Measurements from ENCODE around the gene ST14.
"Not testable (repeated sequence)": the region's sequence is repeated elsewhere in the genome, so short reads cannot be mapped to it uniquely, and the experiment has no call there.

DNA sequence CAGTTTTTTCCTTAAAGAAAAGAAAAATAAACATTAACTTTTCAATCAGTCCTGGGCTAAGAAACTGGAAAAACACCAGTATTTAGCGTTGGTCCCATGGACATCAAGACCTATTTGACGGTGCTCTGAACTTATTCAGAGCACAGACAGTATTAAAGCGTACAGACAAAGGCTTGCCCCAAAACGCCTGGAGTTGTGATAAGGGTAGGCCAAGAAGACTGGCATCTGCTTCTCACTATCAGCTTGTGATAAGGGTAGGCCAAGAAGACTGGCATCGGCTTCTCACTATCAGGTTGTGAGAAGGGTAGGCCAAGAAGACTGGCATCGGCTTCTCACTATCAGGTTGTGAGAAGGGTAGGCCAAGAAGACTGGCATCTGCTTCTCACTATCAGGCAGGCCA, 85.8 kb downstream of the ST14 start:
- not testable (repeated sequence) for TF ChIP-seq SP1 (IDR thresholded peaks at IDR 0.05); BHLHE40 (IDR thresholded peaks at IDR 0.05; ENCODE audit: borderline replicate concordance); HDGF (IDR thresholded peaks at IDR 0.05; ENCODE audit: borderline replicate concordance); L3MBTL2 (conservative IDR thresholded peaks at IDR 0.05)
- TF ChIP-seq, protein P1, sequence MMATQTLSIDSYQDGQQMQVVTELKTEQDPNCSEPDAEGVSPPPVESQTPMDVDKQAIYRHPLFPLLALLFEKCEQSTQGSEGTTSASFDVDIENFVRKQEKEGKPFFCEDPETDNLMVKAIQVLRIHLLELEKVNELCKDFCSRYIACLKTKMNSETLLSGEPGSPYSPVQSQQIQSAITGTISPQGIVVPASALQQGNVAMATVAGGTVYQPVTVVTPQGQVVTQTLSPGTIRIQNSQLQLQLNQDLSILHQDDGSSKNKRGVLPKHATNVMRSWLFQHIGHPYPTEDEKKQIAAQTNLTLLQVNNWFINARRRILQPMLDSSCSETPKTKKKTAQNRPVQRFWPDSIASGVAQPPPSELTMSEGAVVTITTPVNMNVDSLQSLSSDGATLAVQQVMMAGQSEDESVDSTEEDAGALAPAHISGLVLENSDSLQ (IDR thresholded peaks at IDR 0.05), result not testable (repeated sequence)

Data from HEK293T (cell line).